ENCODE measurements around the gene AOAH. TPM values are rescaled to one million over a fixed set of nuclear protein-coding genes. Genes with fewer than 3 reads are reported as not detected.

The AOAH gene
- total and polyA plus RNA-seq, 7 donors: 3.8 to 61.3 (median 16.2) TPM

DNA sequence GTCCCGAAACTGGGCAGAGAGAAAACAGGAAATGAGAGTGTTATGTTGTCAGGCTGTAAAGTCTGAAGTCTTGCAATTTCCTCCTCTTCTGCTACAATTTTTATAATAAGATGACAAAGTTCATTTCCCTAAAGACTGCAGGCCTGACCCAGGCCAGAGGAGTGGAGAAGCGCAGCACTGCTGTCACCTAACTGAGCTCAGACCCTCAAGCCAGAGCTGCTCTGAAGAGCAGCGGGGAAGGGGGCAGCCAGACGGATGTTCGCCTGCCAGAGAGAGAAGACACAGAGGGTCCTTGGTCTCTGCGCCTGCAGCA is 12.6 kb upstream of the AOAH start:
- H3K9me3 ChIP-seq: no peaks in the 10 kb centered on the region
- WGBS, 2 donors: 54 to 59% methylated on average over 6 of the region's 6 CpGs

DNA sequence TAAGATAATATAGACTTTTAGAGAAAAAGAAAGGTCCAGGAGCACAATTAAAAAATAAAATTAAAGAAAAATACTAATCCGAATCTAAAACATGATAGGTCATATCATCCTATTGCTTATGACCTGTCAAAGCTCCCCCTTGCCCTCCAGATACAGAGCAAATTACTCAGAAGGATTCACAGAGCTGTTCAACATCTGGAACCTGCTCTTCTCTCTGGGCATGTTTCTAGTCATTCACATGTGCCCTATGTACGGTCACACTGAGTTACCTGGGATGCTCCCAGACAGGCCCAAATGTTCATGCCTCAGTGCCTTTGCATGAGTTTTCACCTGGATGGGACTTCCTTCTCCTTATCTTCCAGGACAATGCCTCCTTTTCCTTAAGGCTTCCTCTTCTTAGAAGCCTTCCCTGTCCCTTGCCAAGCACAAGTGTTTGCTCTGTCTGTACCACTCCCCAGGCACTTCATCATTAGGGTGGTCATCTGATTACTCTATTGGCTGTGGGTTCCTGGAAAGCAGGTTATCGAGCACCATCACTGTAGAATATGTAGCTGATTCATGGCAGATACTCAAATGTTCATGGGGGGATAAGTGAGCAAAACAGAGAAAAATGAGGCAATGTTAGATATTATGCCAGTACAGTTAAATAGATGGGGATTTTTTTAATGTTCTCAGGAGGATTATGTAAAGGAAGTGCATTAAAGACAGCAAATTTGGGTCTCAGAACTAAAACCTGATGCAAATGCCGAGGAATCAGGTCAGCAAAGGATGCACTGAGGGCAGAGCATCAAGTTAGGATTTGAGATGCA is 12.0 kb upstream of the AOAH start:
- no peak for DNase-seq
- Histone ChIP-seq H3K4me3 (no peak overlapping the region), H3K27me3 (no peaks in the 10 kb centered on the region), H3K36me3 (no peaks in the 10 kb centered on the region), H3K27ac (no peak overlapping the region), H3K9me3 (no peaks in the 10 kb centered on the region), H3K4me1 (no peaks in the 10 kb centered on the region)
- WGBS, 2 donors: 73 to 75% methylated on average over 4 of the region's 4 CpGs
- intact Hi-C loops (cut with DNase I): no loop called here
- no peak for TF ChIP-seq POLR2AphosphoS5 (IDR thresholded peaks at IDR 0.05)

More for the DNA sequence above, 12.6 kb upstream of the AOAH start:
- Histone ChIP-seq H3K36me3 (no peaks in the 10 kb centered on the region), H3K27ac (peak overlapping the region in 3 of 4 donors; percentile 31 to 47 (median 46)), H3K4me1 (no peaks in the 10 kb centered on the region), H3K4me3 (no peak overlapping the region), H3K27me3 (no peaks in the 10 kb centered on the region)
- no peak for DNase-seq
- TF ChIP-seq POLR2AphosphoS5 (IDR thresholded peaks at IDR 0.05) (peak in 1 of 4 donors; percentile 10), POLR2A (IDR thresholded peaks at IDR 0.05) (no peak)
- intact Hi-C loops (cut with DNase I): no loop called here

- TF ChIP-seq EP300 (IDR thresholded peaks at IDR 0.05) (no peak), POLR2A (IDR thresholded peaks at IDR 0.05) (no peak), POLR2AphosphoS5 (IDR thresholded peaks at IDR 0.05) (no peak)
- TF ChIP-seq, protein P1, sequence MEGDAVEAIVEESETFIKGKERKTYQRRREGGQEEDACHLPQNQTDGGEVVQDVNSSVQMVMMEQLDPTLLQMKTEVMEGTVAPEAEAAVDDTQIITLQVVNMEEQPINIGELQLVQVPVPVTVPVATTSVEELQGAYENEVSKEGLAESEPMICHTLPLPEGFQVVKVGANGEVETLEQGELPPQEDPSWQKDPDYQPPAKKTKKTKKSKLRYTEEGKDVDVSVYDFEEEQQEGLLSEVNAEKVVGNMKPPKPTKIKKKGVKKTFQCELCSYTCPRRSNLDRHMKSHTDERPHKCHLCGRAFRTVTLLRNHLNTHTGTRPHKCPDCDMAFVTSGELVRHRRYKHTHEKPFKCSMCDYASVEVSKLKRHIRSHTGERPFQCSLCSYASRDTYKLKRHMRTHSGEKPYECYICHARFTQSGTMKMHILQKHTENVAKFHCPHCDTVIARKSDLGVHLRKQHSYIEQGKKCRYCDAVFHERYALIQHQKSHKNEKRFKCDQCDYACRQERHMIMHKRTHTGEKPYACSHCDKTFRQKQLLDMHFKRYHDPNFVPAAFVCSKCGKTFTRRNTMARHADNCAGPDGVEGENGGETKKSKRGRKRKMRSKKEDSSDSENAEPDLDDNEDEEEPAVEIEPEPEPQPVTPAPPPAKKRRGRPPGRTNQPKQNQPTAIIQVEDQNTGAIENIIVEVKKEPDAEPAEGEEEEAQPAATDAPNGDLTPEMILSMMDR (IDR thresholded peaks at IDR 0.05): no peak
- no peaks in the 10 kb centered on the region for H3K9me3 ChIP-seq
Measured at GRCh38 chr7:36735172-36735571, 10.9 kb upstream of the AOAH start.

GRCh38 chr7:36734731-36735130 is 10.4 kb upstream of the AOAH start:
- DNase-seq: no peak
- H3K9me3 ChIP-seq: no peaks in the 10 kb centered on the region
- intact Hi-C loops (cut with DNase I): no loop called here
- H3K4me3 ChIP-seq: no peak overlapping the region
- TF ChIP-seq POLR2AphosphoS5 (IDR thresholded peaks at IDR 0.05) (no peak), POLR2A (IDR thresholded peaks at IDR 0.05) (no peak), EP300 (IDR thresholded peaks at IDR 0.05) (no peak)
- TF ChIP-seq, protein P1 (IDR thresholded peaks at IDR 0.05): no peak
- 90 to 94% methylated on average over 3 of the region's 3 CpGs for WGBS, 2 donors
- no peaks in the 10 kb centered on the region for H3K36me3 ChIP-seq
- no peak overlapping the region for H3K27ac ChIP-seq
- H3K4me1 ChIP-seq: no peaks in the 10 kb centered on the region
- H3K27me3 ChIP-seq: no peaks in the 10 kb centered on the region

More at GRCh38 chr7:36735172-36735571, 10.9 kb upstream of the AOAH start:
- no peak for DNase-seq
- Histone ChIP-seq H3K4me3 (no peak overlapping the region), H3K27ac (no peak overlapping the region), H3K4me1 (no peaks in the 10 kb centered on the region), H3K27me3 (no peaks in the 10 kb centered on the region), H3K36me3 (no peaks in the 10 kb centered on the region)
- WGBS, 2 donors: 75 to 81% methylated on average over 2 of the region's 2 CpGs
- intact Hi-C loops (cut with DNase I): no loop called here

DNA sequence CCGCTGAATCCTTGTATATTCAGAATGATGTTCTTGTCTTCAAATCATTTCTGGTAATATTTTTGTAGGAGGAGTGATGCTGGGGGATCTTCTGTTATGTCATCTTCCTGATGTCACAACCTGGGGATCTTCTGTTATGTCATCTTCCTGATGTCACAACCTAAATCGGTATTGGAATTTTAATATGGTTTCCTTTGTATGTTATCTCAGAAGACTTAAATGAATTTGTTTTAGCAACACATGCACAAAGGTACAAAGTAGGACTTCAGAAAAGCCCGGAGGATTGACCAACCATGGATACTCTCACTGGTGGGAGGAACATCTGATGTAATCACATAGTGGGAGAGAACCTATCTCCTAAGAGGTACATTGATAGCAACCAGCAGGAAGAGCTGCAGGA is 9.1 kb upstream of the AOAH start:
- H3K27me3 ChIP-seq: no peaks in the 10 kb centered on the region
- DNase-seq: no peak
- H3K27ac ChIP-seq: no peak overlapping the region
- no peak overlapping the region for H3K4me3 ChIP-seq
- no peaks in the 10 kb centered on the region for H3K9me3 ChIP-seq
- no peaks in the 10 kb centered on the region for H3K36me3 ChIP-seq
- intact Hi-C loops (cut with DNase I): no loop called here
- no peaks in the 10 kb centered on the region for H3K4me1 ChIP-seq
- WGBS, 2 donors: 92 to 97% methylated on average over 3 of the region's 3 CpGs
- TF ChIP-seq, protein P1 (IDR thresholded peaks at IDR 0.05): no peak
- no peak for TF ChIP-seq POLR2A (IDR thresholded peaks at IDR 0.05)

DNA sequence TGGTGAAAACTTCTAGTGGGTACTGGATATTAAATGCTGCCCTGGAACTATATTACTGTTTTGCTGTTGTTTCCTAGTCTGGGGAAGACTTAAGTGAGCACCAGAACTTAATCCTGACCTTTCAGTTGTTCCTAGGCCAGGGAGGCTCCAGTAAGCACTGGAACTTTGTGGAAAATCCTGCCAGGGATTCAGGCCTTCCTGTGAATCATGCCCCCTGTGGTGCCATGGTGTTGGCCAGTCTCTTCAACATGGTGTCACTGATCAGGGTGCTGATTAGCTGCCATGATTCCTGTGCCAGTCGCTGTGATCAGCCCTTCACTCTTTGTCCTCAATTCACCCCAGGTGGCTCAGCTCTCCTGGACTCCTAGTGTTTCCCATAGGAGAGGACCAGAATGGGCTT is 8.5 kb upstream of the AOAH start:
- H3K27me3 ChIP-seq: no peaks in the 10 kb centered on the region
- H3K9me3 ChIP-seq: no peaks in the 10 kb centered on the region
- H3K4me3 ChIP-seq: no peak overlapping the region
- H3K36me3 ChIP-seq: no peaks in the 10 kb centered on the region
- H3K4me1 ChIP-seq: no peaks in the 10 kb centered on the region
- intact Hi-C loops (cut with DNase I): no loop called here
- TF ChIP-seq EP300 (IDR thresholded peaks at IDR 0.05) (no peak), POLR2AphosphoS5 (IDR thresholded peaks at IDR 0.05) (no peak), POLR2A (IDR thresholded peaks at IDR 0.05) (no peak)
- TF ChIP-seq, protein P1 (IDR thresholded peaks at IDR 0.05): no peak
- no peak for DNase-seq
- no peak overlapping the region for H3K27ac ChIP-seq
- WGBS, 2 donors: 96 to 97% methylated on average over 1 of the region's 1 CpG

Data from sigmoid colon (tissue), 7 donors.